Ureter (tissue), 1 donor: ENCODE results near the gene YKT6. TPM values are rescaled to one million over a fixed set of nuclear protein-coding genes. Genes with fewer than 3 reads are reported as not detected.
"Not testable (repeated sequence)": the region's sequence is repeated elsewhere in the genome, so short reads cannot be mapped to it uniquely, and the experiment has no call there.

Experiments
- DNase-seq: peaks from one replicate; pipeline ENCODE4 v3.0.0-alpha.2; 2020; ENCODE audit warnings: low spot score
- total RNA-seq: library from RNA; stranded (reverse); gene quantifications from one replicate; pipeline ENCODE4 v1.2.4, GENCODE V29; 2023
- donor health status: DM: yes; HTN: yes; CAD: no.

YKT6 gene
- 64.2 TPM for total RNA-seq

DNA sequence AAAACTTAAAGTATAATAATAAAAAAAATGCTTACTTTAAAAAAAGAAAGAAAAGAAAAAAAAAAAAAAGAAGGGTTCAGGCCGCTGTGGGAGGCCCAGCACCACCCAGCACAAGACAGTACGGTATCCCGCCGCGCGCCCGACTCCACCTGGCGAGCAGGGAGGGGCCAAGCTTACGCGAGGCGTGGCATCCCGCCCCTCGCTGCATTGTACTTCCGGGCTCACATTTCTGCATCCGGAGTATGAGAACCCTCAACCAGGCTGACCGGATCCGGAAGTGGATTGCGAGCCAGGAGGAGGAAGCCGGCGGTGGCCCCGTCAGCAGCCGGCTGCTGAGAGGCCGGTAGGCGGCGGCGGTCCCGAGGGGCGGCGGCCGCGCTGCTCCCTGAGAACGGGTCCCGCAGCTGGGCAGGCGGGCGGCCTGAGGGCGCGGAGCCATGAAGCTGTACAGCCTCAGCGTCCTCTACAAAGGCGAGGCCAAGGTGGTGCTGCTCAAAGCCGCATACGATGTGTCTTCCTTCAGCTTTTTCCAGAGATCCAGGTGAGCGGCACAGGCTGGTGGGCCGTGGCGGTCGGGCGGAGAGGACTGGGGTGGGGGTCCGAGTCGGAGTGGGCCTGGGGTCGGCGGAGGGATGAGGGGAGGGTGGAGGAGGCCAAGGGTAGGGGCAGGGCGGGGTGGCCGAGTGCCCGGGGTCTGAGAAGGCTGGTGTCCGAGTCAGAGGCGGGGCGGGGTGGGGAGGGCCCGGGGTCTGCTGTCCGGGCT, at the start of gene YKT6:
Gene YKT6 (plus strand): TSS at position 280 of the 763 bp plus-strand sequence. CDS start 158 bp downstream, at position 438.
- DNase-seq, result peak; percentile 96

DNA sequence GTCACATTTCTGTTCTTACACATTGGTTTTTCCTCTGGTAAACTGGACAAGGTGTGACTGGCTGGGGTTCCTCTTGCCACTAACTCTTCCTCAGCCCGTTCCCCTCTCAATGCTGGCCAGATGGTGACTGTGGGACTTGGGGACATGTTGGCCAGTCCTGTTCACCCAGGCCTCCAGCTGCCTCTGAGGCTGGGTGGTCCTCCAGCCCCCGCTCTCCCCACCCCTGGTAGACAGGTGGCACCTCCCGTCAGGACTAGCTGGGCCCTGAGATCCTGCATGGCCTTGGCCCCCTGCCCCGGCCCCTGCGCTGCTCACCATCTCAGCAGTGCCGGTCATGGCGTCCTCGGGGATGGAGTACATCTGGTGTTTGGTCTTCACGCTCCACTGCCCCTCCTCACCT, 48.8 kb upstream of the YKT6 start:
- no peak for DNase-seq

GRCh38 chr7:44152971-44153947, 47.5 kb upstream of the YKT6 start:
- DNase-seq, result no peak

- no peak for DNase-seq
These were observed 46.8 kb upstream of the YKT6 start for GRCh38 chr7:44153948-44154335.

GRCh38 chr7:44154703-44155102, 46.1 kb upstream of the YKT6 start:
- no peak for DNase-seq

DNA sequence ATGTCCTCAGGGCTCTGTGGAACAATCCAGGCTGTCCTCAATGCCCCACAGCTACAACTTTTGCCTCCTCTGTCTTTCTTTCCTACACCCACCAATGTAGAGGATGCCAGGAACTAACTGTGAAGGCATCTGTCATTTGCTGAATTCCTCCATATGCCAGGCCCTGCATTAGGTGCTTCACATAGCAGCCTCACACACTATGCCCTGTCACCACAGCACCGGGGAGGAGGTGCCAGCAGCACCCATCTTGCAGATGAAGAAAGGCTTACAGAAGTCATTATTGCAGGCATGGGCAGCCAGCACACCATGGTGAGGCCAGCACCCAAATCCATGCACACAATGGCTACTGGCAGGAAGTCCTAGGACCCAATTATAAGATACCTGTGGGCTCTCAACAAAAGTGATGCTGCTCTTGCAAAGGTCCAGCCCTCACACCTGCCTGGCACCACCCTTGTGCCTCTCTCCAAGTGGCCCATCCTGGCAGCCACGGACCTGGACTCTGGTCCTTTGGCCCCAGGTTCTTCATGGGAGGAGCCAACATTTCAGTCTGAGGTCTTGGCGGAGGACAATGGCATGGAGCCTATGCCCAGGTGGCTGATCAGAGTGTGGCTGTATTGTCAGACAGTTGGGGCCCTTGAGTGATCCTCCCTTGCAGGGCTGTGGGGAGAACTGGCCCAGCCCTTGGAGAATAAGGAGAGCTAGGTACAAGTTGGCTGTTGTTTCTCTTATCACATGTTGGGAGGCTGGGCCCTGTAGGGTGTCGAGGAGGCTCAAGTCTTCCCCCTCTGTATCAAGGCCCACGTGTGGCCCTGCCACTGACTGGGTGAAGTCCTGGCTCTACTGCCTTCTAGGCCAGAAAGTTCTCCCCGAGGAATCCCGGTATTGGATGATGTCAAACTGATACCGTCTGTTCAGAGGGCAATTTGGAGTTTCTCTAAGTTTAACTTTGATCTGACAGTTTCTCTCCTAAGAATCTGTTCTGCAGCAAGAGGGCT, 45.3 kb upstream of the YKT6 start:
- DNase-seq, result no peak

GRCh38 chr7:44156453-44157010, 44.2 kb upstream of the YKT6 start:
- no peak for DNase-seq

- no peak for DNase-seq
These were observed 43.4 kb upstream of the YKT6 start for GRCh38 chr7:44157116-44158080.

- DNase-seq, result no peak
These were observed 42.5 kb upstream of the YKT6 start for GRCh38 chr7:44158096-44158872.

GRCh38 chr7:44158873-44159631, 41.7 kb upstream of the YKT6 start:
- no peak for DNase-seq

GRCh38 chr7:44159824-44160630, 40.8 kb upstream of the YKT6 start:
- DNase-seq, result no peak

- DNase-seq, result no peak
These were observed 39.4 kb upstream of the YKT6 start for GRCh38 chr7:44161371-44161770.

DNA sequence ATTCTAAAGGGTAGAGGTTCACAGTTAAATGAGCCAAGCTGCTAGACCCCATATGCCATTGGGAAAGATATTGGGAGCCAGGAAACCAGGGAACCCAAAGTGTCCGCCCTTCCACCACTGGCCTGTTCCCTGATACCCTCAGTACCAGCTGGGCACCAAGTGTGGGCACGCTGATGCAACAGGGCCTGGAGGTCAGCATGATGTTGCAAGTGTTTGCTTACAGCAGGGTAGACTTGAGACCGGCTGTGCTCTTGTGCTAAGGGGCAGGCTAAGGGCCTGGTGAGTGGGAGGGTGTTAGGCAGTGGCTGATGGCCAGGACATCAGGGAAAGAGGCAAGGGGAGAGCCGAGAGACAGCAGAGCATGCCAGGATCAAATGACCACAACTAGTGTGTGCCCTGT, 38.6 kb upstream of the YKT6 start:
- no peak for DNase-seq

DNA sequence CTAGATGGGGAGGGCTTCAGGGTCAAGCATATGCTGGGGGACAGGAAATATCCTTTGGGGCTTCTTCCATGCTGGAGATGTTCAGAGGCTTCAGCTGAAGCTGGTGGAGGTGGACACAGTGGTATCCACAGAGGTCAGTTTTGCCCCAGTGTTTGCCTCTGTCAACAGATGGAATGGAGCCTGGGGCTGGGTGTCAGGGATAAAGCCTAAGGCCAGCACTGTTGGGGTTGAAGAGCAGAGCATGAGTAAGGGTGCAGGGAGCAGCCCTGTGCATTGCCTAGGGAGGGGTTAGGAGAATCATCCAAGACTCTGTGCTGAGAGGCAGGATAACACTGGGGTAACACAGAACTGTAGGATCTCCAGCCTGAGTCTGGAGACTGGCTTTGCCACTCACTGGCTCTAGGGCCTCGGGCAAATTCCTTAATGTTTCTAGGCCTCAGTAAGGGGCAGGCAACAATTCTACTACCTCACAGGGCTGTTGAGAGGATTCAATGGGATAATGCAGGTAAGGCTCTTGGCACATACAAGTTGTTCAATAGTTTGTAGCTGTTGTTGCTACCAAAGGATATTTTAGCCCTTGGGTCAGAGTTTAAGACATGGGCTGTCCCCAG, 37.9 kb upstream of the YKT6 start:
- DNase-seq, result no peak

GRCh38 chr7:44163591-44163990, 37.2 kb upstream of the YKT6 start:
- DNase-seq, result no peak

- no peak for DNase-seq
These were observed 32.9 kb upstream of the YKT6 start for GRCh38 chr7:44167920-44168319.

GRCh38 chr7:44171901-44172300, 28.9 kb upstream of the YKT6 start:
- not testable (repeated sequence) for DNase-seq
